HG02943 (cell line): ENCODE data around the gene DCAF10.
A peak's percentile ranks its signal among the peaks of the same experiment; 100 is the strongest.
"Not testable (repeated sequence)": the region's sequence is repeated elsewhere in the genome, so short reads cannot be mapped to it uniquely, and the experiment has no call there.

Experiments
- ATAC-seq: cut with Tn5 transposase; IDR thresholded peaks from one replicate; pipeline ENCODE4 v1.9.1; 2021; ENCODE audit warnings: mild to moderate bottlenecking, low read depth, moderate library complexity; ENCODE audit not compliant: unreplicated experiment

Gene DCAF10

DNA sequence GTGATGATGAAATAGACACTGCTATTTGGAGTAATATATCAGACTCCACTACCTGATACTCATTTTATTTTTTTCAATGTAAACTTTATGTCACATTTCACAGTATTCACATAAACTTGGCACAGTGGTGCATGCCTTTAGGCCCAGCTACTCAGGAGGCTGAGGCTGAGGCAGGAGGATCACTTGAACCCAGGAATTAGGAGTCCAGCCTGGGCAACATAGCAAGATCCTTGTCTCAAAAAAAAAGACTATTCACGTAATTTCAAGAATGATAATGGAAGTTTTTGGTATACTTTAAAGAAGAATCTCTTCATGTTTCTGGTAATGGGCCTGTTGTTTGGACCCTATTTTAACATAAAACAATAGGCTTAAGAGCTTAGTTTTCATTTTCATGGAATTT is 56.0 kb downstream of the DCAF10 start:
- no peak for ATAC-seq

GRCh38 chr9:37859043-37859442 is 58.4 kb downstream of the DCAF10 start:
- no peak for ATAC-seq

GRCh38 chr9:37862530-37862929 is 61.9 kb downstream of the DCAF10 start:
- ATAC-seq, result no peak

DNA sequence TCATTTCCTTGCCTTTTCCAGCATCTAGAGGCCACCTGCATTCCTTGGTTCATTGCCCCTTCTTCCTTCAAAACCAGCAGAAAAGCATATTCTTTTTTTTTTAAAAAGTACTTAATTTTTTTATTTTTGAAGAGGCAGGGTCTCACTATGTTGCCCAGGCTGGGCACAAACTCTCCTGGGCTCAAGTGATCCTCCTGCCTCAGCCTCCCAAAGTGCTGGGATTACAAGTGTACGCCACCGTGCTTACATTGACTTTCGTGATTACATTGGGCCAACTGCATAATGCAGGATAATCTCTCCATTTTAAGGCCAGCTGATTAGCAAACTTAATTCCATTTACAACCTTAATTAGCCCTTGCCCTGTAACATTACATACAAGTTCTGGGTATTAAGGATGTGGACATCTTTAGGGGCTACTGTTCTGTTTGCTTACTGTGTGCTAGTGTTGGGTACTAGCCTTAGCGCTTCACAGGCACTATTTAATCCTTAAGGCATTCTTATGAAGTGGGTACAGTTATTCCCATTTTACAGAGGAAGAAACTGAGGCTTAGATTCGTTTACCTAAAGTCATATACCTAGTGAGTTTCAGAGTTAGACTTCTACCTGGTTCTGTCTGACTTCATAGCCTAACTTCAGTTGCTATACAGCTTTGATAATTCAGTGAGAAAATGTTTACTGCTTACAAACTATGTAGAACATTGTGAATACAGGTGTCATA is 69.6 kb downstream of the DCAF10 start:
- no peak for ATAC-seq

DNA sequence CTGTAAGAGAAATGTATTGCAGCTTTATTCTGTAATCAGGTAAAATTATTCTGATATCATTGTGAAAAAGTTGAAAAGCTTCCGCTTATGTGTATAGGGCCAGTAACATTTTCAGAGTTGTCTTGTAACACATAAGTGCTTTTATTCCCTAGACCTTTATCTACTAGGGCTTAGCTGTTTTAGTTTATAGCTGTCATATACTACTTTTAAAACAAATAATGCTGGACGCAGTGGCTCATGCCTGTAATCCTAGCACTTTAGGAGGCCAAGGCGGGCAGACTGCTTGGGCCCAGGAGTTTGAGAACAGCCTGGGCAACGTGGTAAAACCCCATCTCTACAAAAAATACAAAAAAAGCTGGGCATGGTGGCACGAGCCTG is 70.2 kb downstream of the DCAF10 start:
- ATAC-seq, result no peak

DNA sequence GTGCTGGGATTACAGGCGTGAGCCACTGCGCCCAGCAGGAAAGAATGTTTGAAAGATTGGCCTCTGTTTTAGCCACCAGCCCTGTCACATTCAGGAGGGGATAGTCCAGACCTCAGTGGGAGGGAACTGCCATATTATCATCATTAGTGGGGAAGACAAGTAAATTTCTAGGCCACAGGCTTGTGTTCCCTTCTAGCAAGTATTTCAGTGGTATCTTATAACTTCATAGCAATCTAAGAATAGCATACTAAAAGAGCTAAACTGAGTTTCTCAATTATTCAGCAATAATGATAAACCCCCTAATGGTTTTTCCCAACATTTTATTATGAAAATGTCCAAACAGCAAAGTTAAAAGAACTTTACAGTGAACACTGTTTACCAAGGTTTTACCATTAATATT is 73.4 kb downstream of the DCAF10 start:
- no peak for ATAC-seq

DNA sequence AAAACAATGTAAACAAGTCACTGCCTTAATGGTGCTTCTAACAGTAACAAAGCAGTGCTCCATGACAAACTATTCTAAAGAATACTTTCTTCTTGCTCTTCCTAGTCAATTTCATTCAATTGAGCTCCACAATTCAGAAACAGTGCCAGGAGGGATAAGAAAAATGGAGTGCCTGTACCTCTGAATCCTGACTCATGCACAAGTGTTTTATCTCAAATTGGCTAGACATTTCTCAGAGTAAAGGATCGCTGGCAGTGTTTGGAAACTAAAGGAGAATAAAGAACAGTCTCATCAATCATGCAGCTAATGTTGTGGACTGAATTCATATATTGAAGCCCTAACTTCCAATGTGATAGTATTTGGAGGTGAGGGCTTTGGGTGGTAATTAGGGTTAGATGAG is 75.8 kb downstream of the DCAF10 start:
- ATAC-seq, result no peak

- ATAC-seq, result no peak
Observed at GRCh38 chr9:37880916-37881479, 80.4 kb downstream of the DCAF10 start.

DNA sequence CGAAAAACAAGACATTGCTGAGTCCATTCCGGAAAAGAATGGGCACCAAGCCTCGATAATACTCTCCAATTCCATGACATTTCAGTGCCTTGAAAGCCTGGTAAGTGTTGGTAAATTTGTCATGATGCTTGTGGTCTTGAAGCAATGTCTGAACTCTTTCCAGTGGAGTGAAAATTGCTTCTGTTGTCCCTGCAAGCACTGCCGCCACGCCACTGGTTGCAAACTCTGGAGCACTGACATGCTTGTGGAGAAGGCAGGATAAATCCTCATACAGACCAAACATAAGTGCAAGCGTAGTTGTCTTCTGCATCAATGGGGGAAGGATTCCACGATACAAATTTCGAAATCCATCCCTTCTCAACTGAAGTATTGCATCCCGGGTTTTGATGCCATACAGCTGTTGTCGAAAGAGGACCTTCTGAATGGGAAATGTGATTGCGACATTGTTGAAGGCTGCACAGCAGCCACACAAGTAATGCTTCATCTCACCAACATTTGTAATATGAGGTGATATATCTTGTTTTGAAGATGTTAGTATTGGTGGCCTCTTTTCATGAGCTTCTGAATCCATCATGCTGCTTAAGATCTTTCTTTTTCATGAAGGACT is 87.5 kb downstream of the DCAF10 start:
- not testable (repeated sequence) for ATAC-seq

GRCh38 chr9:37889536-37889935 is 88.9 kb downstream of the DCAF10 start:
- no peak for ATAC-seq

DNA sequence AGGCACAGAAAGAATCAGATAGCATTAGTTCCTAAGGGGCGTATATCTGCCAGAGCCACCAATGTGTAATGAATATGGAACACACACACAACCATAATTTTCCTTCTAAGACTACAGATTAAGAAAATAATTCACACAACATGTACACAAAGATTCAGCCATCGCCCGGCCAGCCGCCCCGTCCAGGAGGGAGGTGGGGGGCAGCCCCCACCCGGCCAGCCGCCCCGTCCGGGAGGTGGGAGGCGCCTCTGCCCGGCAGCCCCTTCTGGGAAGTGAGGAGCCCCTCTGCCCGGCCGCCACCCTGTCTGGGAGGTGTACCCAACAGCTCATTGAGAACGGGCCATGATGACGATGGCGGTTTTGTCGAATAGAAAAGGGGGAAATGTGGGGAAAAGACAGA is 90.4 kb downstream of the DCAF10 start:
- not testable (repeated sequence) for ATAC-seq

DNA sequence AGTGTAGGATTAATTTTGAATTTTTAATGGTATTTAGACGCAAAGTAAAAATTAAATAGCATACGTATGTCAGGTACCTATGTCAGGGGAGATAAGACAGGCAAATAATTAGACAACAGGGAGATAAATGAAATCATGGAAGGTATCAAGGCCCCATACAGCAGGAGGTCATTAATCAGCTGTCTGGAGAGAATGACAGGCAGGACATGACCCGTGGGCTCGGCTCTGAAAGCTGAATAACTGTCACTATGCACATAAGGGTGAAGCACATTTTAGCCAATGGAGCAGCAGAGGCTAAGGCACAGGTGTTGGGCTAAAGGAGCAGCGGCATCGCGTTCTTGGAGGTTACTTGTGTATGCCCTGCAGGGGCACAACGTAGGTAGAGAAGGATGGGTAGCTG is 91.5 kb downstream of the DCAF10 start:
- no peak for ATAC-seq

GRCh38 chr9:37897665-37898064 is 97.1 kb downstream of the DCAF10 start:
- ATAC-seq, result no peak

DNA sequence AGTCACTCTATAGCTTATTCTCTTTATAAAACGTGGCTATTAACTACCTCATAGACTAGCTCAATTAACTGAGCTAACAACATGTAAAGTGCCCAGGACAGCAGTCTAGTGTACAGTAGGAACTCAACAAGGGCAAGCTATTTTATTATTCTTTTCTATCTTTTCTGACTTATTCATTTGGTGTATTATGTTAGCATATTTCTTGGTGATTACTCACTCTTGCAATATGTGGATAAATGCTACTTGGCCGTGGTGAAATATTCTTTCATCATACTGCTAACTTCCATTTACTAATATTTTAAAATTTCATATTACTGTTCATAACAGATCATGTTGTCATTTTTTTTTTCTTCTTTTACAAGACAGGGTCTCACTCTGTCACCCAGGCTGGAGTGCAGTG is 98.4 kb downstream of the DCAF10 start:
- ATAC-seq, result no peak

DNA sequence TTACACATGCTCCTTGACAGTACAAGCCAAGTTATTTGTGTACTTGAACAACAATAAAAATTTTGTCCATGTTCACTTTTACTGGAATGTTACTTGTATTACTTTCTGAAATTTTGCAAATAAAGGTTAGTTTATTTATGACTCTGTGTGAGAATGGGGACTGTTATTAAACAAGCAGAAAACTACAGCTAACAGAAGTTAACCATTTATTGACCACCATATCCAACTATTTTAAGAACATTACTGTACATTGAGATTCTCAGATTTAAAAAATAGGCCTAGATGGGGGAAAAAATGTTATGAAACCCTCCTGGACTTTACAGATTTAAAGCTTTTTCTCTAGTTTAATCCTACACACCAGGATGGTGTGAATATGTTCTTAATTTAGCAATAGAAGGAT is 101.5 kb downstream of the DCAF10 start:
- no peak for ATAC-seq

DNA sequence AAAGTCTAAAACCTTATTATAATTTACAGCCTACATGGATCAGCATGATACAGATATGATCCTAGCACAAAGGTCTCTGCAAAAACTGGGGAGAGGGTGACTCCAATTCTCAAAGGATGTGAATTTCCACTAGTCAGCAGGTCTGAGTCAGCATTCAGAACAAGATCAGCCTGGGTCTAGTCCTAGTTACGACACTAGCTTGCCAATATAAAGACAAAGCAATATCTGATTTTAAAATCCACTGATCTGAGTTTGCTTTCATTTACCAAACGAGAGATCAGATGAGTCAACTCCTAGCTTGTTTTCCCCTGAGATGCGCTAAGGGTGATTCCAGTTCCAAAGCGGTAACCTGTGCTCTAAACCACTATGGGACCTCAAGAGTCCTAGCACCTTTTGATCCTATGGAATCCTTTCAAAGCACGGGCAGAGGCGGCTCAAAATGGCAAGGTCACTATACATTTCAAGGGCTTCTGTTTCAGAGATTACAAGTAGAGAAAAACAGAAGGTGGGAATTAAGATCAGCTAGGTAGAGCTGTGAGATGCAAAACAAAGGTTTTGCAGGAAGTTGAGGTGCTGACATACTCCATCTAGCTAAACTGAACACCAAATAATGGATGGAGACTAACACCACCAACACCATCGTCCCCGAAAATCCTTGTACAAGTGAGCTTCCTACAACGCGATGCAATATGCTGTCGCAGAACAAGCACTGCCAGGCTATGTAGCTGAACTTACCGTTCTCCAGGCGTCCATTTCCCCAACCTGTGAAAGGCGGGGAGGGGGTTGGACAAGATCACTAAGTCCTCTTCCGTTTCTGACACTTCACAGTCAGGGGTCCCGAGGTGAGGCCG is 102.4 kb downstream of the DCAF10 start:
- ATAC-seq, result peak; percentile 13

DNA sequence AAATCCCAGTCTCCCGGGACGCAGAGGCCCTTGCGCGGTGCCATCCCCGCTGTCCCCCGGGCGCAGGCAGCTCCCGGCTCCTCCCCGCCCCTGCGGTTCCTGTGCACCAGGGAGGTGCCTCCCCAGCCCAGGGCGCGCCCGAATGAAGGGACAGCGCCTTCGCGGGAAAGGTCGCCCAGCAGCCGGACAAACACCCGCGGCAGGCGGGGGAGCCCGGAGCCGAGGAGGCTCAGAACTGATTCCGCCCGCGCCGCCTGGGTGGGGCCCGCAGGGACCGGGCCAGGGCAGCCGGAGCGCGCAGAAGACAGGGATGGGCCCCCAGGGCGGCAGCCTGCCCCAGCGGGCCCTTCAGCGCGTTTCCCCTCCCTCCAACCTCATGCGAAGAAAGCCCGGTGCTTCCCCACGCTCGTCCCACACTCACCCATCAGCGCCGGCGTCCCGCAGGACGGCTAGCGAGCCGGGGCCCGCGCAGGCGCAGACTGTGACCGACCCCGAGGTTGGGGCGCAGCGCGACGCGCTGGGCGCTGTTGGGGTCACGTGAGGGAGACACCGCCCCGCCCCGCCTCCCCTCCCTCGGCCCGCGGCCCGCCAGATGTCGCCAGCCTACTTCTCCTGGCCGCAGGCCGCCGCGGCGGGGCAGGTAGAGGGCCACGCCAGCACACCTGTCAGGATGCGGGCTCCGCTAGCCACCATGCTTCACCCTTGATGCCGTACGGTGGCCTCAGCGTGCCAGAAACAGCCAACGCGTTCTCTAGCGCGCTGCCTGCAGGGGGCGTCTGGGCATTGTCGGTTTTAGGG is 103.2 kb downstream of the DCAF10 start, which contains the start of gene SLC25A51:
Gene SLC25A51 (minus strand): TSS at position 481 of the 798 bp plus-strand sequence. CDS start 15,577 bp downstream, outside the sequence.
- ATAC-seq, result peak; percentile 86

DNA sequence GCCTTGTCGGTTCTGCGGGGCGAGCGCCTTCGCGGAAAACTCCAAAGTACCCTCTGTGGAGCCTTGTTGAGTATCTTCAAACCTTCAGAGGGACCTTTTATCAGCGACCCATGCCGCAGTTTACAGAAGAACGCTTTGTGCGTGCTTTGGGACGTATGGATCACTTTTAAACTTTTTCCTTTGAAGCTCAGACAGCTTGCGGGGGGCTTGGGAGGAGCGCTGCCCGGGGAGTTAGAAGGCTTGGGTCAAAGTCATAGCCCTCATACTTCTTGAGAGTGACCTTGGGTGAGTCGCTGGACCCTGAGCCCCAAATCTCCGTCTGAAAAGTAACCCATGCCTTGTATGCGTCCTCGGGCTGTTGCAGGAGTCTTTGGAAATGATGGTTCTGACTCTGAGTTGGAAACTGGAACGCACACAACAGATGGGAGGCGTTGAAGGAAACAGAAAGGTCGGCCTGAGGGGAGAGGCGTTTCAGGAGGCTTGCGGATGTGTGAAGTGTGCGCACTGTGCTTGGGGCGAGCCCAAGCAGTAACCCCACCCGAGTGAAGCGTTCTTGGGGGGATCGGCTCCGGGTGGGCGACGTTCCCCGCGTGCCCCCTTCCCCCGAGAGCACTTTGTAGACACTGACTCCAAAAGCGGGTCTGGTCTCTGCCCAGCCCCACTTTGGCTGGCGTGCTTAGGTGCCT is 104.0 kb downstream of the DCAF10 start:
- ATAC-seq, result no peak

DNA sequence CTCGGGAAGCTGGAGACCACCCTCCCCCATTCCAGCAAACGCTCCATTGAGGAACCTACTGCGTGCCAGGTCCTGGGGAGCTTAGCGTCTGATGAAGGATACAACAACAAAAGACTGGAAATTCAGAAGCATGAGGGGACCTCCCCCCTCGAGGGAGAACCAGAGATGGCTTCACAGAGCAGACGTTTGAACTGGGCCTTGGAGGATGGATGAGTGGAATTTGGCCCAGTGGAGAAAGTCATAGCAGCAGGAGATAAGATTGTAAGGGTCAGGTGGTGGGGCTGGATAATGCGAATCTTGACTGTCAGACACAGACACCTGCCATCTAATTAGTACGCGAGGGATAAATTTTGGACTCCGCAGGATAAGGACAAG is 104.5 kb downstream of the DCAF10 start:
- ATAC-seq, result no peak

DNA sequence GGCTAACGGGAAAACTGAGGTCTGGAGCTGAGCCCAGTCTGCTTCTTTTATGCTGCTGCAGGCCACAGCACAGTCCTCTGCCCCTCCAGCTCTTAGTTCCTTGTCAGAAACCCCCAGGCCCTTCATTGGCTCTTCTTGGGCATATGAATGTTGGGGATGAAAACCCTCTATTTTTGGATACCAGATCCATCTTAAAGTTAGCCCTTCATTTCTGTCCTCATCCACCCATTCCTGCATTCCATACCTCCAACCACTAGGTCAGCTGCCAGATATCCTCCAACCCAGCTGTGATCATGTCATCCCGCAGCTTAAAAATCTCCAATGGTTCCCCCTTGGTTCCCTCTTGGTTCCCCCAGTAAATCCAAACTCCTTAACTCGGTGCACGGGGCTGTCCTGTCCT is 105.2 kb downstream of the DCAF10 start:
- no peak for ATAC-seq
